HL-60/S4 (cell line): ENCODE results near the gene GCN1.

Experiments
- in situ Hi-C: fragments of 300-500 bp; cut with MboI; formaldehyde crosslinking; loops from 2 replicates; pipeline ENCODE4 v1.14.3; 2022; ENCODE audit warnings: low sequenced_read_pairs

Gene GCN1

GRCh38 chr12:120230326-120230973 is 35.9 kb upstream of the GCN1 start:
- in situ Hi-C loops, result loop anchor here (5.0 kb wide), 1 partner anchor 37 kb away; the partner anchor contains the start of gene PXN

- in situ Hi-C loops, result loop anchor here (5.0 kb wide), 1 partner anchor 38 kb away; the partner anchor contains the start of gene PXN
Observed at GRCh38 chr12:120229487-120230325, 35.2 kb upstream of the GCN1 start.

DNA sequence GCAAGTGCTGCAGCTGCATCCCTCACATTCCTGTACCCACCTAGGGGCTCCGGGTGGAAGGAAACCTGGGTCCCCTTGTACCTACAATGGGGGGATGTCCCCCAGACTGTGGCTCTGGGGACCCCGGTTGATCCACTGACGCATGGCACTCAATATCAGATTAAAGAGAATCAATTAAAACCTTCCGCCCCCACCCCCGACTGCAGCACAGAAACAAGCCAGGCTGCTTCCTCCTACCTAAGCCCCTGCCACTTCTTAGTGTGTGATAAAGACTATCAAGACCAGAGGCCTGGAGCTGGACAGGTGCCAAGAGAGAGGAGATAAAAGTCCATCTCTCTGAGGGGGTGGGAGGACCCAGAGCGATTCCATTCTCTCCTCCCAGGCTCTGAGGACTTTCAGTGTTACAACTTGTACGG is 34.6 kb upstream of the GCN1 start:
- in situ Hi-C loops, result no loop called here

GRCh38 chr12:120228291-120229070 is 34.0 kb upstream of the GCN1 start:
- in situ Hi-C loops, result no loop called here

- in situ Hi-C loops, result no loop called here
Observed at GRCh38 chr12:120228041-120228290, 33.5 kb upstream of the GCN1 start.

DNA sequence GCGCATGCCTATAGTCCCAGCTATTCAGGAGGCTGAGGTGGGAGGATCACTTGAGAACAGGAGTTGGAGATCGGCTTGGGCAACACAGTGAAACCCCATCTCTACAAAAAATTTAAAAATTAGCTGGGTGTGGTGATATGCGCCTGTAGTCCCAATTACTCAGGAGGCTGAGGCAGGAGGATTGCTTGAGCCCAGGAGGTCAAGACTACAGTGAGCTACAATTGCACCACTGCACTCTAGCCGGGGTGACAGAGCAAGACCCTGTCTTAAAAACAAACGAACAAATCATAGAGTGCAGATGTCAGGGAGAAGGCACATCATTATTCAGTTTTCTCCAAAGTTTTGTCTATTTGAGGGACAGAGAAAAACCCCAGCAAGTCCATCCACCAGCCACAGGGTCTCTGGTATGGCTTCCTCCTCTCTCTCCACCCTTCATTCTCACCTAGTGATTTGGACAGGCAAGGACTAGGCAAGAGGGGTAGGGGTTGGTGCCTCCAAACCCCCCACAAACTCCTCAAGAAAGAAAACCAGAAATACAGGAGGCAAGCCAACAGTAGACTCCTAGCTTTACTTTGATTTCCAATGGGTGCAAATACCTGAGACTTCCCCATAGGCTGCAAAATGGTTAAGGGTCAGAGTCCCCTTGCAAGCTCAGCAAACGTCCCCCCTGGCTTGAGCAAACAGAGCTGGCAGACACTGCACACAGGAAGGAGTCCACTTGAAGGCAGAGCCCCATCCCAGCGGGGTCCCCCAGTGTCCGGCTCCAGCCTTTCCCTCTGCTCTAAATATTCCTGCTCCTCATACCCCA is 32.9 kb upstream of the GCN1 start:
- in situ Hi-C loops, result no loop called here

- in situ Hi-C loops, result no loop called here
Observed at GRCh38 chr12:120225852-120226640, 31.5 kb upstream of the GCN1 start.

GRCh38 chr12:120225200-120225558 is 30.7 kb upstream of the GCN1 start:
- in situ Hi-C loops, result no loop called here

- in situ Hi-C loops, result no loop called here
Observed at GRCh38 chr12:120224304-120225199, 30.0 kb upstream of the GCN1 start.

DNA sequence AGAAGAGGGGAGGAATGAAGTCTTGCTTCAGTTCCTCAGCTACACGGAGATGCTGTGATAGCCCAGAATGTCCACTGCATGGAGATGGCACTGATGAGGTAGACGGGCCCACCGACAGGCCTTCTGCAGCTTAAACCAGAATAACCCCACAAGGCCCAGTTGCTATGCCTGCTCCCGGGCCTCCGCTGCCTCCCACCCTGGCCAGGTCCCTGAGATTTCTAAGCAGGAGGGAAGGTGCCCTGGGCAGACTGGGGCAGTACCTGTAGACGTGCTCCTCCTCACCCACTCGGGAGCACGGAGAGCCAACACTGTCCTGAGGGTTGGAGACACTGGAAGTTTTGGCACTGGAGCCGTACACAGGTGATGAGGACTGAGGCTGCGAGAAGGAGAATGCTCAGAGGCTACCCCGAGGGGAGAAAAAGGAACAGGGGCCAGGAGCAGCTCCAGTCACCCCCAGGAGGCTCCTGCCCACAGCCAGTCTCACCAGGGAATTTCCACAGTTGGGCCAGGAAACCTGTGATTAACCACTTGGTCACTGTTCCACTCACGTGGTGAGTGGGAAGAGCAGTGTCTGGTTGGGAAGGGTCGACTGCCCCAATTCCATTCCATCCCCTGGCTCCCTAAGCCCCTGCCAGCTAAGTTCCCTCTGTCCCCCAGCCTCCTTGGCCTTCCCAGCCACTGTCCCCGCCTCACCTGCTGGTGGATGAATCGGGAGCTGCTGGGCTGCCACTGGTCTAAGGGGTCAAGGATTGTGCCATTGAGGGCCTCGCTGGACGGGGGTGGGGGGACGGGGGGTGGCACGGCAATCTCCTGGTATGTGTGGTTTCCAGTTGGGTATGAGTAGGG is 29.2 kb upstream of the GCN1 start:
- in situ Hi-C loops, result no loop called here

- in situ Hi-C loops, result no loop called here
Observed at GRCh38 chr12:120222288-120222832, 27.8 kb upstream of the GCN1 start.

DNA sequence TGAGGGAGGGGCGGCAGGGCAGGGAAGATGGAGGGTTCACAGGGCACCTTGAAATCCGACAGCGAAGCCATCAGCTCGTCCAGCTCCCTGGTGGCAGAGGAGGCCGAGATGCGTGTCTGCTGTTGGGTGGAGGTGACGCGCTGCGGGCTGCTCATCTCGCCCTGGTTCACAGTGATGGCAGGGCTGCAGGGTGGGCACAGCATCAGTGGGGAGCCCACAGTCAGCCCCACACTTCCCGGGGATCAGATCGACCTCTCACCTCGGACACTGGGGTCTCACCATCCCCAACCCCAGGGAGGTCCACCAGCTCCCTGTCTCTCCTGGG is 27.0 kb upstream of the GCN1 start:
- in situ Hi-C loops, result no loop called here

DNA sequence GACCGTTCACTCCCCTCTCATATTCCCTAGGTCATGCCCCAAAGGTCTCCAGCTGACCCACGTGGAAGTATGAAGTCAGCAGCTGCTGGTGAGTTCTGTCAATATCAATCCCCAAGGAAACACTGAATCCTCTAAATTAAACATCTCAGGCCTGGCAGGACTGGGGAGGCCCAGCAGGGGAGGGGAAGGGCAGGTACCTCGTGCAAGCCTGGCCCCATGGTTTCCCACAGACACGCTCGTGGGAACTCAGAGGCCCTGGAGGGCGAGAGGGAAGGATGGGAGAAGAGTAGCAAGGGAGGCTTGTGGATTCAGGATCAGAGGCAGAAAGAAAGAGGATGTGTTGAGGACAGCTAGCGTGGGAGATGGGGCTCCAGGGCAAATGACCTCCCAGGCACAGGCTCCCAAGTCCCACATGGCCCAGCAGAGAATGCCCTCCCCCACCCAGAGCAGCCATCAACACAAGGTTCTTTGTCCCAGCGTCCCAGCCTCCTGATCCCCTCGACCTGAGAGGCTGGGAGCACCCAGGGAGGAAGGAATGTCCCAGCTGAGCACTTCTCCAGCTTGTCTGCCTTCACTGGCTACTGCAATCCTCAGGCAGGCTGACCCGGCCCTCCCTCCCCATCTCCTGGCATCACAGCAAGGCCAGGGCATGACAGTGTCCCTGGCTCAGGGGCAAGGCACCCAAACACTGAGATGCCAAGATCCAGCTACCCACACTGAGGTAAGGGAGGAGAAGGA is 26.5 kb upstream of the GCN1 start:
- in situ Hi-C loops, result no loop called here

DNA sequence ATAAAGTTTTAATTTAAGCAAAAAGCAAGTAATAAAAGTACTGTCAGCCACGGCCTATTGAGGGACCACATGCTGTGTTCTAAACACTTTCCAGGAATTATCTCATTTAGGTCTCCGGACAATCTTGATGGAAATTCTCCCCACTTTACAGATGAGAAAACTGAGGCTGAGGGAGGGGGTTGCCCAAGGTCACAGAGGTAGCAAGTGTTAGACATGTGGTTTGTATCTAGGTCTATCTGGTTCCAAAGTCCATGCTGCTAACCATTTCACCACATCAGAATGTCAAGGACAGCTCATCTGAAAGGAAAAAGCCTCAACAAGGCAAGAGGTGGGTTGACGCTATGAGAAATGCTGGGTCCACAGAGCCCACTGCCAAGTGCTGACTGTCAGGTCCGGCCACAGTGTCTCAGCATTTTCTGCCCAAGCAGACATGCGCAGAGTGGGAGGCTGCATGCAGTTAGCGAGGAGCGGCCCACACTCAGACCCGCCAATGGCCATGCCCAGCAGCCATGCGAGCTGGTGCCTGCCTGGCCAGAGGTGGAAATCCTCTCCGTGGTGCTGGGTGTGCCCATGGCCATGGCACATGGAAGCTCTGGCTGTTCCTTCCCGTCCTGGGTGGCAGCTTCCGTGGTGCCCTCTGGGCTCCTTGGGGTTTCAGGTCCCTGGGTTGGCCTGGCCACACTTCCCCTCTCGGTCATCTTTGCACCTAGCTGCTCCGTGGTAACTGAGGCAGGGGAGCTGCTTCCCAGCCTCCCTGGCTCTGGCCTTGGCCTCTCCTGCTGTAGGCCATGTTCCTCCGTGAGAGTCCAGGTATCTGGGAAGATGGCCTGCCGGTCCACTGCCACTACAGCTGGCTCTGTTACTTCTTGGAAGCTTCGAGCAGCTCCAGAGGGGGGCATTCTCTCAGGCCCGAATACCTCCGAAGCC is 24.4 kb upstream of the GCN1 start:
- in situ Hi-C loops, result no loop called here

DNA sequence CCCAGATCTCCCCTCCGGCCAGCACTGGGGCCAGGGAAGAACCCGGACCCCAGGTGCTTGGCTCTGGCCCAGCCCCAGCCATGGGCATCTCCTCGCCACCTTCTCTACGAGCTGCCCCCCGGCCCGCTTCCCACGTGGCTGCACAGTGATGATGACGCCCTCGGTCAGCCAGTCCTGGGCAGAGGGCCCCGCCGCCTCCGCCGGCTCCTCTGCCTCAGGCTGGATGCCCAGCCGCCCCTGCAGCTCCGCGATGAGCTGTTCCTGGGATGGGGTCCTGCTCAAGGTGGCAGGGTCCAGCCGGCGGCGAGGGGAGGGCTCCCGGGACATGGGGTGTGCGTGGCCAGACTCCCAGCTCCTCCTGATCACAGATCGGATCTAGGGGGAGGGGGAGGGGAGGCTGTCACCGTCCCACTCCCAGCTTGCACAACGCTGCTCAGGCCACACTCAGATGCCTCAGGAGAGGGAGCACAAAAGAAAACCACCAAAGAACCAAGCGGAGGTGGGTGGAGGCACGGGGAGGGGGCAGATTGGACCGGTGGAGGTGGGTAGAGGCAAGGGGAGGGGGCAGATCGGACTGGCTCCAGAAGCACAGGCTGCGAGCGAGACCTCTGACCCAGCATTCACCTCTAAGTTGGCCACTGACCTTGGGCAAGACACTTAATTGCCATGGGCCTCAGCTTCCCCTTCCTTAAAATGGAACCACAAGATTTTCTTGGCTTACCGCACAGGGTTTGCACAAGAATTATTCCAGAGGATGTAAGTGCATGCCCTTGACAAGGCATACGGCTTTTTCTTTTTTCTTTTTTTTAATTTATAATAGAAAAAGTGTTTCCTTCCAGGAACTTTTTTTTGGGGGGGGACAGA is 22.5 kb upstream of the GCN1 start:
- in situ Hi-C loops, result no loop called here
